HG03354 (cell line): ENCODE data around the gene CCDC191.
A peak's percentile ranks its signal among the peaks of the same experiment; 100 is the strongest.

Experiments used
- ATAC-seq: cut with Tn5 transposase; IDR thresholded peaks from one replicate; pipeline ENCODE4 v1.9.1; 2021; ENCODE audit warnings: mild to moderate bottlenecking; ENCODE audit not compliant: unreplicated experiment, poor library complexity, severe bottlenecking

The CCDC191 gene

DNA sequence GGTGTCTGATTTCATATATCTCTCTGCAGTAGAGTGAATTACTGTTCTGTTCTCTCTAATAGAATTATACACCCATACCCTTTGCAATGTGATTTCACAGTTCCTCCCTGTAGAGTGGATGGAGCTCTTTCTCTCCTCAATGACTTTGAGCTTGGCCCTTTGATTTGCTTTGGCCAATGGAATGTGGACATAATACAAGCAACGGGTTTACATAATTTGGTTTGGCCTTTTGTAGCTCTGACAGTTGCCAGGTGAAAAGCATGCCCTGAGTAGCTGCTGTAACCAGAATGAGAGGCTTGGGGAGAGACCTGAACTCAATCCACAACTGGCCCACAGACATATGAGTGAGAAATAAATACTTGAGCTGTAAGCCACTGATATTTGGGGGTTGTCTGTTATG, 76.4 kb downstream of the CCDC191 start:
- no peak for ATAC-seq

DNA sequence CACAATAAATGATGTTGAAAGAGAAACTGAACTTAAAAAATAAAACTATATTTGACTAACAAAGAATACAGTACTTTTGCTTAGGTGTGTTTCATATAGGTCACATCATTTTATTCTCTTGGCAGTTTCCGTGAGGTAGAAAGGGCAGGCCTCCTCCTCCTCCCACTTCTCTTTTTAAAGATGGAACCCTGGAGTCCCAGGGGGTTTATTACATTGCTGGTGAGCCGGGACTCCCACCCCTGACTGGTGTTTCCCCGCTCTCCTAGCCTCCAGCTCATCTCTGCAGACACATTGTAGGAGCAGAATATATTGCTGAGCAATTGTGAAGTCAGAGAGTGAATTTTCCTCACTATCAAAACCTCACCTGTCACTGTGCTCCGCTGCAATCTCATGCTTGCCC, 78.5 kb downstream of the CCDC191 start:
- ATAC-seq, result no peak

DNA sequence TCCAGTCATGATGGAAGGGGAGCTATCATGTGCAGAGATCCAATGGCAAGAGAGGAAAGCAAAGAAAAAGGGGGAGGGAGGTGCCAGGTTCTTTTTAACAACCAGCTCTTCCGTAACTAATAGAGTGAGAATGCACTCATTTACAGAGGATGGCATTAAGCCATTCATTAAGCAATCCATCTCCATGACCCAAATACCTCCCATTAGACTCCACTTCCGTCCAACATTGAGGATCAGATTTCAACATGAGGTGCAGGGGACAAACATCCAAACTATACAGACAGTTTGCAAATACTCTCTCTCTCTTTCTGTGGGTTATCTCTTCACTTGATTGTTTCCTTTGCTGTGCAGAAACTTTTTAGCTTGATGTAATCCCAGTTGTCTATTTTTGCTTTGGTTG, 87.3 kb downstream of the CCDC191 start:
- no peak for ATAC-seq

DNA sequence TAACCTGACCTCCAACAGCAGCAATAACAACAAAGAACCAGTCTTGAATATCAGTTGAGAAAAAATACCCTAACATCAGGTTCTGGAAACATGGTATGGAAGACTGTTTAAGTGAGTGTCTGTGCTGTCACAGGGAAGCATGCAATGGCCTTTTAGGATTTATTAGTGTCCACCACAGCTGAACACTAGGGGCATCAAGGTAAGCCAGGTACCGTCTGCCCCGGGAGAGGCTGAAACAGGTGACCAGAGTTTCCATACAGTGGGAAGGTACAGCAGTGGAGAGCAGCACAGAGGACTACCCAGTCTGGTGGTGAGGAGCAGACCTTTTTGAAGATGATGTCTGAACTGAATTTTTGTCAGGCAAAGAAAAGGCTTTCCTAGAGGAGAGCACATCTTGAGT, 90.2 kb downstream of the CCDC191 start:
- no peak for ATAC-seq

DNA sequence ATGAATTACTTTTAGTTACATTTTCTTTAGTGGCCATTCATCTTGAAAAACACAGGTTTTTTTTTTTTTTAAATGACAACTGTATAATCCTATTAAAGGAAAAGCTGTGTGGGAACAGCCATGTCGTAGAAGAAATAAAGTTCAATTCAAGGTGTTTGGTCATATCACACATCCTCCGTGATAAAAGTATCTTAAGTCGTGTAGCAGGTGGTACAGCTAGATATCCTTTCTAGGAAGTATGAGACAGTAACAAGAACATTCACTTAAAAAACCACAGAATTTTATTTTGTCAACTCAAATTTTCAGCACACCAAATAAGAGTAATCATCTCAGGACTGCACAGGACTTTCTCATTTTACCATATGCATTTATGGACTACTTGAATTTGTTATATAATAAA, 92.4 kb downstream of the CCDC191 start:
- no peak for ATAC-seq

DNA sequence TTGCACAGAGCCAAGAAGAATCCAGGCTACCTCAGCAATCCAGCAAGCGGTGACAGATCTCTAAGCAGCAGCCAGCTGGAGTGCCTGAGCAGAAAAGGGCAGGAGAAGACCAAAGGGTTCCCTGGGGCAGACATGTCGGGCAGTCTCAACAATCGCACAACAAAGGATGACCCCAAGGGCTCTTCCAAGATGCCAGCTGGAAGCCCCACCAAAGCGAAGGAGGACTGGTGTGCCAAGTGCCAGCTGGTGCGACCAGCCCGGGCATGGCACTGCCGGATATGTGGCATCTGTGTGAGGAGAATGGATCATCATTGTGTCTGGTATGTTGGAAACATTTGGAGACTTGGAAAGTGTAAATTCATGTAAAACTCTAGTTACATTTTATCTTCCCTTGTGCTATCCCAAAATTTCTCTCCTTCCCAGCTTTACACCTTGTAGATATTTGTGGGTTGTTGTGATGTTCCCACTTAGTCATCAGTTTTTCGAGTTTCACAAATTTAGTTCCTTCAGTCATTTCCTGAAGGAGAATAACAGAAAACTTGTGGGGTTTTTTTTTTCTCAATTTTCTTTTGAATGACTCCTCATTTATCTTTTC, 102.1 kb downstream of the CCDC191 start:
- ATAC-seq, result no peak

DNA sequence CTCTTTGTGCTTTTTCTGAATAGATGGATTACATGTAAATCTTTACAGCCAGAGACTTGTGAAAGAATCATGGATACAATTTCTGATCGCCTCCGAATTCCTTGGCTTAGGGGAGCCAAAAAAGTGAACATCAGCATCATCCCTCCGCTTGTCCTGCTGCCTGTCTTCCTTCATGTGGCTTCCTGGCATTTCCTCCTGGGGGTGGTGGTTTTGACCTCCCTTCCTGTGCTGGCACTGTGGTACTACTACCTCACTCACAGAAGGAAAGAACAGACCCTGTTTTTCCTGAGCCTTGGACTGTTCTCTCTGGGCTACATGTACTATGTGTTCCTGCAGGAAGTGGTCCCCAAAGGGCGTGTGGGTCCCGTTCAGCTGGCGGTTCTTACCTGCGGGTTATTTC, 102.6 kb downstream of the CCDC191 start:
- ATAC-seq, result no peak

DNA sequence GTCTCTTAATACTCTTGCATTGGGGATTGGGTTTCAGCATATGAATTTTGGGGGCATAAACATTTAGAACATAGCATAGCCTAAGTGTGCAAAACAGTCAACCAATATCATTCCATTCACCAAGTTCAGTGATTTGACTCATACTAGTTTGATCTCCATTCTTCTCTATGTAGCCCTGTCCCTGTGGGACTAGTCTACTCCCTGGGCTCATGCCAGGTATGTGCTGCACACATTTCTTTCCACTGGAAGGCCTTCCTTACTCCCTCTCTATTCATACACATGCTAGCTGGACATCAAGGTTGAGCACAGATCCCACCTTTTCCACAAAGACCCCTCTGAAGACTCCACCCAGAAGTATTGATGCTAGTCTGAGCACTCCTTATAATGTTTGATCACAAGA, 103.4 kb downstream of the CCDC191 start:
- ATAC-seq, result no peak

DNA sequence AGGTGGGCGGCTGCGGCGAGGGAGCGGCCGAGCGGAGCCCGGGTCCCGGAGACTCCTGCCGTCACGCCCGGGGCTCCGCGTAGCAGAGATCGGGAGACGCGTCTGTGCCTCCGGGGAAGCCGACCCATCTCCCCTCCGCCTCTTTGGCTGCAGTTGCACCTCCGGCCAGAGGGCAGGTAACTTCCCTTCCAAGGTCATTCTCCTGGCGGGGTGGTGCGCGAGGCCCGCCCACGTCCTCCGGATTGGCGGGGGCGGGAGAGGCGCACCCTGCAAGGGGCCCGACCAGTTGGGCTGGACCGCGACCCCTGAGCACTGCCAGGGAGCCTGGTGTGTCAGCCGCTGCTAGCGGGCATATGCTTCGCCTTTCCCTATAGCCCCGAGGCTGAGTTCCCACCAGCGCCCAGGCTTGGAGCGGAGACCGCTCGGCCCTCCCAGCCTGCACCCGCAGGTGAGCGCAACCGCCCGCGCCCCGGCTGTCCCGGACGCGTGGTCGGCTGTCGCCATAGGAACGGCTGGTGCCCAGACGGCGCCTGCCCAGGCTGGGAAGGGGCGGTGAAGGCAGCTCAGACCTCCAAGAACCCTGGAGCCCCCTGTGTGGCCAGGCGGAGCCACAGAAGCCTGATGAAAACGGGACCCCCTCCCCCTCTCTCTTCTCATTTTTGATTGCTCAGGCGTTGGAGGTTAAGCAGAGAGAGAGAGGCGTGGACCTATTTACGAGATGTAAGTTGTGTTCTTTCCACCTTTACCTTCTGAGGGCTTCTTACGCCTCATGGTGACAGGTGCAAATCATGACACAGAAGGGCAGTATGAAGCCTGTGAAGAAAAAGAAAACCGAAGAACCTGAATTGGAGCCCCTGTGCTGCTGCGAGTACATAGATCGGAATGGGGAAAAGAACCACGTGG, 108.1 kb downstream of the CCDC191 start:
- ATAC-seq, result peak; percentile 62

DNA sequence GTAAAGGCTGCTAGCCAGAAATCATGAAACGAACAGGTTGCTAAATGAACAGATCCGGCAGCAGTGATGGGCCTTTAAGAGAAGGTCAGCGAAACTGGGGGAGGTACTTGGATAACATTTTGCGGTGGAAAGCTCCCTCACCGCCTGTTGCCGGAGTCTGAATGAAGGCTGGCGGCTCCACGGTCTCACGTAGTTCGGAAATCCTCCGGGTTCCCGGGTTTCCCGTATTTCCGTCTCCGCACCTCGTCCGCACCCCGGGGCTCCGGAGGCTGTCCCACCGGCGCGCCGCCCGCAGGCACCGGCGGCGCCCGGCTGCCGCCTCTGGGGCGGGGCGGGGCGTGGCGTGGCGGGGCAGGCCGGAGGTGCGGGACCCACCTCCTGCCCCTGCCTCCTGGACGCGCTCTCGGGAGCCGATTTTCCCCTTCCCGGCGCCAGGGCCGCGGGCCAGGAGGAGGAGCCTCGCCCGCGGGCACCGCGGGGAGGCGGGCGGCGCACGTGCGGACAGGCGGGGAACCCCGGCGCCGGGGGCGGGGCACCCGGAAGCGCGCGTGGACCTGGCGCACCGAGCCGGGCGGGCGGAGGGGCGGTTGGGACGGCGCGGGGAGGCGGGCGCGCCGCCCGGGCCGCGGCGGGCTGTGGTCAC, 108.8 kb downstream of the CCDC191 start, which contains the start of gene ZDHHC23:
Gene ZDHHC23, plus strand, starts transcription at position 642 of the 643 bp plus-strand sequence. CDS start 790 bp downstream, outside the sequence.
- ATAC-seq, result peak; percentile 81

DNA sequence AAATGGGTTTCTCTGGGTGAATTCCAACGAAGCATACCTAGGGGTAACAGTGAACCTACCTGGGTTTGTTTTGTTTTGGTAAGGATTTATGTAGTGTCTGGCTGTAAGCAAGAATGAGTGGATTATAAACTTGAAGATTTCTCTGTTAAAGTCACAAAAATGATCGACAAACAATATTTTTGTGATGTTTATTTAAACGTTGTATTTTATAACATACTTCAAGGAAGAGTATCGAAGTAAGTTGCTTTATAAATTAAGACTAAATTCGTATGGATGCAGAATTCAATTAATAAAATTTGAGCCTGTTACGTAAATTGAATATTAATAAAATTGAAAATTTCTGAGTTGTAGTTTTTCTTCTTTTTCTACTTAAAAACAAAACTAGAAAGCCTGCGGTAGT, 109.5 kb downstream of the CCDC191 start:
- ATAC-seq, result no peak

DNA sequence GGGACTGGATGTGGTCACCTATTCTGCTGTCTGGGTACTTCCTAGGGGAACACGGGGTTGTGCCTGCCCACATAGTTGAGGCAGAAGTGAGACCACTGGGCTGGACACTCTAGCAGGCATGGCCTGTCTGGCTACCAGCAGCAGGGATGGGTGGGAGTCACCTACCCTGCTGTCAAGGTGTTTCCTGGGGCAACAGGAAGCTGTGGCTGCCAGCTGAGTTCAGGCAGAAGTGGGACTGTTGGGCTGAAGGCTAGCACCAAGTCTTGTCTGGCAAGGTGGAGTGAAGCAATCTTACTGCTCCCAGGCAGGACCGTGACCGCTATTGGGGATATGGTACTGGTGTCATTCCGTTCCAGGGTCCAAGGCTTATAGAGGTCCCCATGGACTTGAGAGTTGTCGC, 128.8 kb downstream of the CCDC191 start:
- no peak for ATAC-seq

DNA sequence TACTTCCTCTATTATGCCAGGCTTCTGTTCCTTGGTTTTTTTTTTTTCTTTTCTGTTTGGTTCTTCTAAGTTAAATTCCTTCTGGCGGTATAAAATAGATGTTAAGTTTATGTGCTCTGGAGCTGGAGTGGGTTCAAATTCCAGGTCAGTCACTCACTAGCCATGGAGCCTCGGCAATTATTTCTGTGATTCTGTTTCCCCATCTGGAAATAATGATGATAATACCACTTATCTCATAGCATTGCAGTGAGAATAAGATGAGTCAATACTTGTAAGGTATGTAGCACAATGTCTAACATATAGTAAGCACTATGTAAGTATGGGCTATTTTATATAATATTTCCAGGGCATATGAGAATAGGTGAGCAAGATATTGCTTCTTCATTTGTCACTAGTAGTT, 141.7 kb downstream of the CCDC191 start:
- ATAC-seq, result no peak
